Melanocyte of skin (primary cell): Measurements from ENCODE around the gene KCNRG. TPM values are rescaled to one million over a fixed set of nuclear protein-coding genes. Genes with fewer than 3 reads are reported as not detected.

Source experiments
- small RNA-seq, 2 donors: library from RNA; depleted of rRNA; stranded (forward); fragments of <200 nt; gene quantifications; one replicate each; pipeline ENCODE3, GENCODE V24; 2012
- total RNA-seq, 2 donors: library from RNA; depleted of rRNA; stranded (reverse); fragments of >200 nt; gene quantifications; 2 replicates each; pipeline ENCODE4 v1.2.3, GENCODE V29; 2012

The KCNRG gene, protein sequence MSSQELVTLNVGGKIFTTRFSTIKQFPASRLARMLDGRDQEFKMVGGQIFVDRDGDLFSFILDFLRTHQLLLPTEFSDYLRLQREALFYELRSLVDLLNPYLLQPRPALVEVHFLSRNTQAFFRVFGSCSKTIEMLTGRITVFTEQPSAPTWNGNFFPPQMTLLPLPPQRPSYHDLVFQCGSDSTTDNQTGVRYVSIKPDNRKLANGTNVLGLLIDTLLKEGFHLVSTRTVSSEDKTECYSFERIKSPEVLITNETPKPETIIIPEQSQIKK
- total RNA-seq: 1 to 10 TPM in 1 of 2 donors, under 1 TPM in 1; 1.00 to 1.7 TPM

DNA sequence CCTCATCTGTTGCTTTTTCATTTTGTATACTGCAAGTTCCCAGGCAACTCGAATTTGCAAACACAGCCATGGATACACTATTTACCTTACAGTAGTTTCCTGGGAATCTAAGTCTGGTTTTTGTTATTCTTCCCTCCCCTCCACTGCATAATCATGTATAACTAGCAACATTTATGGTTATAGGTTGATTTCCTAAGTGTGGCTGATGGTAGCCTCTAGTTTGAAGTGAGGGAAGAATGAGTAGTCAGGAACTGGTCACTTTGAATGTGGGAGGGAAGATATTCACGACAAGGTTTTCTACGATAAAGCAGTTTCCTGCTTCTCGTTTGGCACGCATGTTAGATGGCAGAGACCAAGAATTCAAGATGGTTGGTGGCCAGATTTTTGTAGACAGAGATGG is at the start of gene KCNRG:
TSS of gene KCNRG (plus strand) at position 187 of the 400 bp plus-strand sequence. CDS start at position 237, 50 bp downstream.

DNA sequence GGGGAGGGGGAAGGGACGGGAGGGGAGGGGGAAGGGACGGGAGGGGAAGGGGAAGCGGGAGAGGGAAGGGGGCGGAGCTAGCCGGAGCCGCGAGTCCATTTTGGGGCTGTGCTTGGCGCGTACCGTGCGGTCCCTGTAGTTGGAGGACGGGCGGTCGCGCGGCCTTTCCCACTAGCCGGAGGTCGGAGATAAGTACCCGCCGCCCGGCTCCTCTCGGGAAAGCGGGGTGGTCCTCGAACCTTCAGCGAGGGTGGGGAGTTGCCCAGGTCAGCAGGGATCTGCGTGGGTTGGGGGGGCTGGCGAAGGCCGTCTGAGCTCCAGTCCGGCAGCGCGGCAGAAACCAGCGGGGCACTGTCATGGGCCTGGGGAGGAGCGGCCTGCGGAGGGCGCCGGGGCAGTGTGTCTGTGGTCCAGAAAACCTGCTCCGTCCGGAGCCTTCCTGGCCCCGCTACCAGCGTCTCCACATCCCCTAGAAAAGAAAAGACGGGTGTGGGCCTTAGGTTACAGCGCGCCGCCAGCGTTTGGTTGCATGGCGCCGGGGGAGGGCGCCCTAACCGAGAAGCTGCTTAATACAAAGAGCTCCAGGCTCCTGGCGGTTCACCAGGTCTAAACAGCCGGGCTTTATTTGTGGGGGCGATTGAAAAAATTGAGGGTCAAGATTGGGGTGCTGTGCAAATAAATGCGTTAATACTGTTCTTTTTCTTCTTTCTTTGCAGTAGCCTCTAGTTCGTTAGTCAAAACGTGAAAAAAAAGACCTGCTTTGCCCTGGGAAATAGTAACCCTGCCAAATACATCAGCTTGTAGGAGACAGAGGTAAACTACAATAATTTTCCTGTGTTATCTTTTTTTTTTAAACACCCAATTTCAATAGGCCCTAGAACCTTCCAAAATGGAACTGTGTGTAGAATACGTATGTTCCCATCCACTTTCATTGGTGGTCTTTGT is 18.0 kb upstream of the KCNRG start, which contains the start of gene TRIM13:
TSS of gene TRIM13 (plus strand) at position 92 of the 945 bp plus-strand sequence. CDS start 14,899 bp downstream, outside the sequence.

Small RNA genes within 50 kb of the gene (small RNA-seq; reads per million reads assigned to genes)
- gene MIR16-1 (29.5 to 34.2 reads per million in 2 donors), gene MIR3613 (0 reads per million in 2 donors), gene RF02105 (0 reads per million in 2 donors), gene RF02106 (0 reads per million in 2 donors), gene RF02107 (0 reads per million in 2 donors), gene RF02108 (0 reads per million in 2 donors)

Other genes starting within 250 kb of the KCNRG start
- gene KPNA3, start 222.8 kb upstream of the KCNRG start, total RNA-seq: 10 to 100 TPM; 18.6 to 27.6 TPM
- 1 to 10 TPM; 4.8 to 6.7 TPM for gene SPRYD7, start 79.1 kb upstream of the KCNRG start, total RNA-seq
- 10 to 100 TPM; 15.7 to 16.5 TPM for gene TRIM13, start 18.4 kb upstream of the KCNRG start, total RNA-seq